Mucosa of descending colon (tissue), 3 donors: Measurements from ENCODE around the gene SSBP3. TPM values are rescaled to one million over a fixed set of nuclear protein-coding genes. Genes with fewer than 3 reads are reported as not detected.

ENCODE experiments used
- ATAC-seq: fragments of 200-7000 bp; cut with Tn5 transposase; one replicate; pipeline ENCODE4 v1.9.1; 2020; ENCODE audit warnings: mild to moderate bottlenecking, moderate library complexity
- DNase-seq, 3 donors: peaks; one replicate each; pipeline ENCODE4 v3.0.0-alpha.2; 2020
- H3K36me3 ChIP-seq: fragments of 200-600 bp; one replicate; pipeline ENCODE4 v1.8.0; 2021; ENCODE audit warnings: low read depth, mild to moderate bottlenecking
- H3K4me1 ChIP-seq: fragments of 200-600 bp; one replicate; pipeline ENCODE4 v1.8.0; 2021; ENCODE audit warnings: low read depth, mild to moderate bottlenecking
- H3K4me3 ChIP-seq: fragments of 200-600 bp; one replicate; pipeline ENCODE4 v1.8.0; 2021; ENCODE audit warnings: mild to moderate bottlenecking
- H3K9me3 ChIP-seq: fragments of 200-600 bp; one replicate; pipeline ENCODE4 v1.8.0; 2021; ENCODE audit warnings: mild to moderate bottlenecking
- intact Hi-C, 2 donors: fragments of 100-400 bp; cut with DNase I in 1 of 2; cut with micrococcal nuclease in 1 of 2; formaldehyde crosslinking; loops; one replicate each; pipeline versions ENCODE4 v1.11.0 to v1.11.1; 2022; cut with DNase I, micrococcal nuclease
- total RNA-seq, 3 donors: library from RNA; stranded (reverse); fragmentation: NEBNext Ultra II Directional in 2 of 3; extraction: Animal tissue kit (Norgen Biotek cat#: 25700) in 2 of 3; gene quantifications; one replicate each; pipeline versions ENCODE4 v1.2.1 to v1.2.4, GENCODE V29; 2021 to 2023
- TF ChIP-seq, protein P1 (sequence below): fragments of 200-600 bp; IDR thresholded peaks from one replicate; pipeline ENCODE4 v1.8.0; 2022; ENCODE audit warnings: antibody characterized with exemption, mild to moderate bottlenecking
- donor health status: DM: no; HTN: no; CAD: no; lungs with moderate emphysema.
- donor health status: DM: no; HTN: no; CAD: no.
- donor health status: DM: no; HTN: yes; CAD: no.

SSBP3 gene
- total RNA-seq, 3 donors from 2014 or later, result 77.8 to 85.1 (median 82.0) TPM

DNA sequence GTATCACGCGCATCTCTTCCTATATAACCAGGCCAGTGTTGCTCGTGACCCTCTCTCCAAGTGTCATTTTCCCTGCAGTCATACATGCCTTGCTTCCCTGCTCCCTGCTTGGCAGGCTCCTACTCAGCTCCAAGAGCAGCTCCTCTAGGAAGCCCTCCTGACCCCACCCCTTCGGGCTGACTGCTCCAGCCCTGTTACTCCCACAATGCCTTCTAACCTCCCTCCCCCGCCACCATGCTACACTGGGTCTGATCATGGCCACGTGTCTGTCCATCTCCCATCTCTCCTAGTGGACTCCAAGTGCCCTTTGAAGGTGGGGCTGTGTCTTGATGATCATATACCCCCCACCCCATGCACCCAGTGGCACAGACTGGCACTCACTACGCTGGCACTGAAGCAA is 161.5 kb downstream of the SSBP3 start:
- DNase-seq, result no peak
- intact Hi-C loops, result no loop called here
- TF ChIP-seq, protein P1, sequence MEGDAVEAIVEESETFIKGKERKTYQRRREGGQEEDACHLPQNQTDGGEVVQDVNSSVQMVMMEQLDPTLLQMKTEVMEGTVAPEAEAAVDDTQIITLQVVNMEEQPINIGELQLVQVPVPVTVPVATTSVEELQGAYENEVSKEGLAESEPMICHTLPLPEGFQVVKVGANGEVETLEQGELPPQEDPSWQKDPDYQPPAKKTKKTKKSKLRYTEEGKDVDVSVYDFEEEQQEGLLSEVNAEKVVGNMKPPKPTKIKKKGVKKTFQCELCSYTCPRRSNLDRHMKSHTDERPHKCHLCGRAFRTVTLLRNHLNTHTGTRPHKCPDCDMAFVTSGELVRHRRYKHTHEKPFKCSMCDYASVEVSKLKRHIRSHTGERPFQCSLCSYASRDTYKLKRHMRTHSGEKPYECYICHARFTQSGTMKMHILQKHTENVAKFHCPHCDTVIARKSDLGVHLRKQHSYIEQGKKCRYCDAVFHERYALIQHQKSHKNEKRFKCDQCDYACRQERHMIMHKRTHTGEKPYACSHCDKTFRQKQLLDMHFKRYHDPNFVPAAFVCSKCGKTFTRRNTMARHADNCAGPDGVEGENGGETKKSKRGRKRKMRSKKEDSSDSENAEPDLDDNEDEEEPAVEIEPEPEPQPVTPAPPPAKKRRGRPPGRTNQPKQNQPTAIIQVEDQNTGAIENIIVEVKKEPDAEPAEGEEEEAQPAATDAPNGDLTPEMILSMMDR, result no peak
- Histone ChIP-seq H3K9me3 (no peaks in the 10 kb centered on the region), H3K36me3 (no peaks in the 10 kb centered on the region), H3K4me3 (no peak overlapping the region), H3K4me1 (no peaks in the 10 kb centered on the region)
- no peak for ATAC-seq

DNA sequence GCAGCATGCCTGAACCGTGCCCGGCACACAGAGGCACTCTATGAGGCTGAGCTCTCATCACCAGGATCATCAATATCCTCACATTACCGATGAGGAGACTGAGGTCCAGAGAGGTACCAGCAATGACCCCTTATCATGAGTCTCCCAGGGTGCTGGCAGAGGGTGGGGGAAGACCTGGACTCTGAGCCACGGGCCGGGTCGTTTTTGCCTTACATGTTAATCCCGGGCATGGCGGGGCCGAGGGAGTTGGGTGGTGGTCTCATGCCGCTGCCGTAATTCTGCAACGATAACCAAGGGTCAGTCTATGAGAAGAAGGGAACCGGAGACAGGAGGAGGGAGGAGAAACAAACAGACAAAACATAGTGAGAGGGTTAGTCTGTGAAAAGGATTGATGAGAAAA is 163.2 kb downstream of the SSBP3 start:
- no peaks in the 10 kb centered on the region for H3K36me3 ChIP-seq
- no peak overlapping the region for H3K4me3 ChIP-seq

DNA sequence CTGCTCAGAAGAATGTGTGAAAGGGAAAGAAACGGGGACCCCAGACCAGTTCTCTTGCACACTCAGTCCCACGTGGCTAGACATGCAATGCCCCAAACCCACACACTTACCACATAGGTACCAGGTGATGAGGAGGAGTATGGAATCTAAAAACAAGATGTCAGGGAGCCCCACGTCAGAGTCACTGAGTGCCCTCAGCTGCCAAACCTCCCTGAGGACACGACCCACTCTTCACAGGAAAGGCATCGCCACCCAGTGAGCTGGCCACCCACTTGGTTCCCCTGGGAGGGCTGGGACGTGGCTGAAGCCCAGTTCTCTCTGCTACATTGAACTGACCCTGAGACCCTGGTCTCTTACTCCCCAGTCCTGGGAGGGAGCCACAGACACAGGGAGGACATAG is 164.8 kb downstream of the SSBP3 start:
- Histone ChIP-seq H3K36me3 (no peaks in the 10 kb centered on the region), H3K9me3 (no peaks in the 10 kb centered on the region), H3K4me1 (no peaks in the 10 kb centered on the region), H3K4me3 (no peak overlapping the region)
- intact Hi-C loops, result no loop called here
- DNase-seq (no peak), ATAC-seq (no peak)
- TF ChIP-seq, protein P1, result no peak

More for the DNA sequence above, 163.2 kb downstream of the SSBP3 start:
- TF ChIP-seq, protein P1, result no peak
- H3K9me3 ChIP-seq, result no peaks in the 10 kb centered on the region
- DNase-seq, result no peak
- no peak for ATAC-seq
- intact Hi-C loops, result no loop called here
- H3K4me1 ChIP-seq, result no peaks in the 10 kb centered on the region

DNA sequence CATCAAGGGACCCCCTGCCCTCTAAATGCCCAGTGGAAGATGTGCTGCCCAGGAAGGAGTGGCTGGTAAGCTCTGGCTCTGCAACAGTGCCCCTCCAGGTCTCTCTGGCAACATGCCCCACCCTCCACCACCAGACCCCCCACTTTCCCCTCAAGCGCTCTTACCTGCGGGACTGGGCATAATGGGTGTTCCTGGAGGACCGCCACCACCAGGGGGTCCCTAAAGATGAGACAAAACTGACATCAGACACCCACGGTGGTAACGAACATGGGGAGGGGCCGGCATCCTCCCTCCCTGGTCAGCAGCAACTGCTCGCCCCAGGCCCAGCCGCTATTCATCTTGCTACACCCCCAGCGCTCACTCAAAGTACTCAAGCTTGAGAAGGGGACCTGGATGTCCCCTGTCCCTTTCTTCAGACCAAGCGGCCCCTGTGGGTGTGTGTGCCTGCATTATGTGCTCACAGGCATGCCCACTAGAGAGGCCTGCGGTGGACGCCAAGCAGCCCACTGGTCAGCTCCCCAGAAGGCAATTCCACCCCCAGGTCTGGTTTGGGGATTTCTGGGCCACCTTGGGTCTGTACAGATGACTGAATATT is 165.4 kb downstream of the SSBP3 start:
- Histone ChIP-seq H3K9me3 (no peaks in the 10 kb centered on the region), H3K4me3 (no peak overlapping the region), H3K36me3 (no peaks in the 10 kb centered on the region), H3K4me1 (no peaks in the 10 kb centered on the region)
- DNase-seq (no peak), ATAC-seq (no peak)
- TF ChIP-seq, protein P1, result no peak
- intact Hi-C loops, result no loop called here

DNA sequence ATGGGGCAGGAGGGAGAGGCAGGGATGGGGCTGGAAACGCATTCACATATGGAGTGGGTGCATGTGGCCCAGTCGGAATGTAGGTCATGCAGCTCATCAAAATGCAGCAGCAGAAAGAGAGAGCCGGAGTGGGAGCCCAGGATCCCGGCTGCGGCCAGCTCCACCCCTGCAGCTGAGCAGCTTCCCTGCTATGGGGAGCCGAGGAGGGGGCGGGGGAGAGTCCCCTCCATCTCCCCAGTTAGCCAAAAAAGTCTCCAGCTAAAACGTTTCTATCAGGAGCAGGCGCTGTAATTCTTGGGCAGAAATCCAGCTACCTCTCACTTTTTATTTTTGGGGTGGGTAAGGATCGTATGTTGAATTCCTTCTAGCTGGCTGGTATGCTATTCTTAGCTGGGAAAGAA is 166.6 kb downstream of the SSBP3 start:
- H3K36me3 ChIP-seq, result no peaks in the 10 kb centered on the region
- intact Hi-C loops, result no loop called here

More for the DNA sequence above, 166.6 kb downstream of the SSBP3 start:
- DNase-seq (no peak), ATAC-seq (no peak)
- H3K9me3 ChIP-seq, result no peaks in the 10 kb centered on the region
- H3K4me1 ChIP-seq, result no peaks in the 10 kb centered on the region
- TF ChIP-seq, protein P1, result no peak
- no peak overlapping the region for H3K4me3 ChIP-seq
